HG03565 (cell line): ENCODE results near the gene MYO9A.
"Not testable (repeated sequence)": the region's sequence is repeated elsewhere in the genome, so short reads cannot be mapped to it uniquely, and the experiment has no call there.

Source experiments
- ATAC-seq: cut with Tn5 transposase; IDR thresholded peaks from one replicate; pipeline ENCODE4 v1.9.1; 2021; ENCODE audit warnings: mild to moderate bottlenecking, moderate library complexity; ENCODE audit not compliant: unreplicated experiment

The MYO9A gene

DNA sequence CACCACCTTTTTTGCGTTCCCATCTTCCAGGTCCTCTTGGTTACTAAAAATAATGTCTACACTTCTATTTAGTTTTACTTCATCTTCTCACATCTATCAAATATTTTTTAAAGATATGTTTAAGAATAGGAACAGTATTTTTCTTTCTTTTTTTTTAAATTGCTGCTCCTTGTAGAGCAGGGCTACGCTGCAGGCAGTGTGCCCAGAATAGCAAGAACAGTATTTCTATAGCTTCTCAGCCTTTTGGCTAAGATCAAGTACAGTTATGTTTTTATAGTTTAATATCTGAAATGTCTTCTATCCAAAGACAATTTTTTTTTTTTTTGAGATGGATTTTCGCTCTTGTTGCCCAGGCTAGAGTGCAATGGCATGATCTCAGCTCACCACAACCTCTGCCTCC is 73.0 kb downstream of the MYO9A start:
- ATAC-seq, result no peak

DNA sequence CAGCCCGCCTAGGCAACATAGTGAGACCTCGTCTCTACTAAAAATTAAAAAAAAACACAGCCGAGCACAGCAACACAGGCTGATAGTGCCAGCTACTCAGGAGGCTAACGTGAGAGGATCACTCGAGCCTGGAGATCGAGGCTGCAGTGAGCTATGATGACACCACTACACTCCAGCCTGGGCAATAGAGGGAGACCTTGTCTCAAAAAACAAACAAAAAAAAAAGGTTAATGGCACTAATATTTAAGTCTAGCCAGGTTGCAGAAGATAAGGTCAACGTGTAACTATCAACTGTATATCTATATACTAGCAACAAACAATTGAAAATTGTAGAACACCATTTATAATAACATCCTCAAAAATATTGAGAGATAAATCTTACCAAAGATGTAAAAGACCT is 75.1 kb downstream of the MYO9A start:
- no peak for ATAC-seq

DNA sequence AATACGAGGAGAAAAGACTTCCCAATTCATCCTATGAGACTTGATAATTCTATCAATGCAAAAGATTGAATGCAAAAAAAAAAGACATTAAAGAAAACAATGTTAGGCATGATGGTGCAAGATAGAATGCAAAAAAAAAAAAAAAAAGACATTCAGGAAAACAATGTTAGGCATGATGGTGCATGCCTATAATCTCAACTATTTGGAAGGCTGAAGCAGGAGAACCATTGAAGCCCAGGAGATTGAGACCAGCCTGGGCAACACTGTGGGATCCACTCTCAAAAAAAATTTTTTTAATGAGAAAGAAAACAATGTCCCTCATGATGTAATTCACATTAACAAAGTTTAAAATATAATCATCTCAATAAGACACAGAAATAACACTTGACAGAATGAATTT is 75.9 kb downstream of the MYO9A start:
- no peak for ATAC-seq

DNA sequence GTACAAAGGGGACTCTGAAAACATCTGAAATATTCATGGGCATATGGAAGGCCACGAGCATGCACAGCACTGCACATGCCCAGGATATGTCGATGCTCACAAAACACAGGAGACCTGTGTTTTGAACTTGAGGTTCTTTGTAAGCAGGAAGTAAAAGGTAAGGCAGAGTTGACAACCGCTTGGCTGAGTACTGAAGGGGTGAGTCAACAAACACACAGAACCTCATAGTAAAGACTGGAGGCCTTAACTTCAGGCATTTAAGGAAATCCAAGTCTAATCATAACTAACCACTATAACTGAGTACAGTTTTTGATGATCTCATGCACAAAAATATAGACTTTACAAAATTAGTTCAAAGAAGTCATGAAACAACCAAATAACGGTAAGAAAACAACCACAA is 80.6 kb downstream of the MYO9A start:
- no peak for ATAC-seq

DNA sequence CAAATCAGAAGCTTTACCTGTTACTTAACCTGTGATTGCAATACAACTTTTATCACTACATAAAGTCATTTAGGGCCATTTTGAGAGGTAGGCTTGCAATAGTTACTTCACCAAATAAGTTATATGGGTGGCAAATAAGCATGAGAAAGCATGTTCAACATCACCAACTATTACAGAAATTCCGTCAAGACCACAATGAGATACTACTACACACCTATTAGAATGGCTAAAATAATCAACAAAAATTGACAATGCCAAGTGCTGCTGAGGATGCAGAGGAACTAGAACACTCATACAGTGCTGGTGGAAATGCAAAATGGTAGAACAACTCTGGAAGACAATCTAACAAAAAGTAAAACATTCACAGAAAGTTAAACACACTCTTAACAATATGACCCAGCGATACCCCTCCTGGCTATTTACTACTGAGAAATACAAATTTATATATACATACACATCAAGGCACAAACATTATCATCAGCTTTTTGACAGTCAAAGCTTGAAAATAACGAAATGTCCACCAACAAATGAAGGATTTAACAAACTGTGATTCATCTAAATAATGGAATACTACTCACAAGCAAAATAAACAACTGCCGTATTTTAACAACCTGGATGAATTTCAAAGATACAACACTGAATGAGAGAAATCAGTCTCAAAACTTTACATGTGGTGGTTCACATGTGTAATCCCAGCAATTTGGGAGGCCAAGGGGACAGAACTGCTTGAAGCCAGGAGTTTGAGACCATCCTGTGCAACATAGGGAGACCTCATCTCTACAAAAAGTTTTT is 82.9 kb downstream of the MYO9A start:
- no peak for ATAC-seq

DNA sequence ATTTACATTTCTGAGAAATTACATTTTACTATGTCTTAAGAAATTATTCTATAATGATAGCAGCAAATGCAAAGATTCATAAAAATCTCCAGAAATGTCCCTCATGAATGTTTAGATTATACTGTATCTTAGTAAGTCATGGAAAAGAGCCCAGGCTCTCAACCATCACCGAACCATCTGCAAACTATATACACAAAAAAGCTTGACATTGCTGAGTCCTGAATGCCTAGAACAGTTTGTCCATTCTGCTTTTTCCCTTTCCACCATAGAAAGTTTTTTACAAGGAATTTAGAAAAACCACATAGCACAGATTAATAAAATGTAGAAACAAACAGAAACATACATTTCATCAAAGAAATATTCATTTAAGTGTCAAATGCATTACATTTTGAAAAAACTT is 83.6 kb downstream of the MYO9A start:
- ATAC-seq, result no peak

DNA sequence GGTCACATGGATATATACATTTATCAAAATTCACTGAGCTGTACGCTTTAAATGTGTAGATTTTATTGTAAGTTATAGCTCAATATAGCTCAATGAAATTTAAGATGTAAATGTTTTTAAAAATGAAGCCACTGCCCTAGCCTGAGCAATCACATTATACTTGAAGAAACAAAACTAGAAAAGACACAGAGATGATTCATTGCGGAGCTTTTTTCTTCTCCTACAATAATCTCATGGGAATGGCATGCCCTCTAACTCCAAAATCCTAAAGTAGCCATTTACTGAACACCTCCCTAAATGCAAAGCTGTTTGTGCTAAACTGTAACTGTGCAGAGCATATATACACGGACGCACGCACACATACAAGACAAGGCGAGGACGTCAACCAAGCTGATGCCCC is 84.2 kb downstream of the MYO9A start:
- no peak for ATAC-seq

DNA sequence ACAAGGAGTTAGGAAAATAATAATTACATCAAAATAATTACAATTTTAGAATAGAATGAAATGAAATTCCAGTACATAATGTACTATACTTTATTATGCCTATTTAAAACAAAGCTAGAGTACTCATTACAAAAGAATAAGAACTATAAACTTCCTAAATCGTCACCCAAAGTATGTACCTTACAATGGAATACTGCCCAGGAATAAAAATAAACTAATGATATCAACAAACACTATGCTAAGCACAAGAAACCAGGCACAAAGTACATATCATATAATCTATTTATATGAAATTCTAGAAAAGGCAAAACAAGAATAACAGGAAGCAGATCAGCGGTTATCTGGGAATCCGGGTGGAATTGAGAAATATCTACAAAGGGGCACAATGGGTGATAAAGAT is 84.7 kb downstream of the MYO9A start:
- no peak for ATAC-seq

DNA sequence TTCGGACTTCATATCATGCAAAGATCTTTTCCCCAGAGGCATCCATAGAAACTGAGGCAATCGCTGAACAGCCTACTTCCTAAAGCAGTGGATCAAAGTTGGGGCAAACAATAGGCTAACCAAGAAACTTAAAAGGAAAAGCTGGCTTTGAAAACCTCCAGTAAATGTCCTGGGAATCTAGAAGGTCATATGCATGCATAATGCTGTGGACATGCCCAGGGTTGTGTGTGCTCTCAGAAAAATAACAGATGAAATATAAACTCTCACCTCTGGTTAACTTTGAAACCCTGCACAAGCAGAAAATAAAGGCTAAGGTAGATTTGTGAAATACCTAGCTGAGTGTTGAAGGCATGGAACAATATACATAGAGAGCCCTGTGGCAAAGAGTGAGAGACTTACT is 96.3 kb downstream of the MYO9A start:
- ATAC-seq, result no peak

DNA sequence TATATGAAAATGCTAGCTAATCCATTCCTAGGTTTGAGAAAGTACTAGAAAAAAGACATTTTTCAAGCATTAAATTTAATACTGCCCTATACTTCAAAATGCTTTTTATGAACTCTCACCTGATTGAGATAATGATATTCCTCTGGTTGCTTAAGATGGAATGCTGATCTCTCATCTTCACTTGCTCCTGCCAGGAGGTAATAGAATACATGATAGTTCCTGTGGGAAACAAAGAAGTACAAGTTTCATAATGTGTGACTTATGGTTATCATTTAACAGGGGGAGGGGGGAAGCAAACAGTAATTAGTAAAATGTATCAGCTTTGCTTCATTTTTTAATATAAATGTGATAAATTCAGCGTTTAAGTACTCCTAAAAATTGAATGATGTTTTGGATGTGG is 97.2 kb downstream of the MYO9A start:
- ATAC-seq, result no peak

DNA sequence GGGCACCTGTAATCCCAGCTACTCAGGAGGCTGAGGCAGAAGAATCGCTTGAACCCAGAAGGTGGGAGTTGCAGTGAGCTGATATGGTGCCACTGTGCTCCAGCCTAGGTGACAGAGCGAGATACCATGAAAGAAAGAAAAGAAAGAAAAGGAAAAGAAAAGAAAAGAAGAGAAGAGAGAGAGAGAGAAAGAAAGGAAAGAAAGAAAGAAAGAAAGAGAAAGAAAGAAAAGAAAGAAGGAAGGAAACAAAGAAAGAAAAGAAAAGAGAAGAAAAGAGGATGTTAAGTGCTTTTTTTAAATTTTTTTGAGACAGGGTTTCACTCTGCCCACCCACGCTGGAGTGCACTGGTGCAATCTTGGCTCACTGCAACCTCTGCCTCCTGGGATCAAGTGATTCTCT is 103.4 kb downstream of the MYO9A start:
- ATAC-seq, result not testable (repeated sequence)

DNA sequence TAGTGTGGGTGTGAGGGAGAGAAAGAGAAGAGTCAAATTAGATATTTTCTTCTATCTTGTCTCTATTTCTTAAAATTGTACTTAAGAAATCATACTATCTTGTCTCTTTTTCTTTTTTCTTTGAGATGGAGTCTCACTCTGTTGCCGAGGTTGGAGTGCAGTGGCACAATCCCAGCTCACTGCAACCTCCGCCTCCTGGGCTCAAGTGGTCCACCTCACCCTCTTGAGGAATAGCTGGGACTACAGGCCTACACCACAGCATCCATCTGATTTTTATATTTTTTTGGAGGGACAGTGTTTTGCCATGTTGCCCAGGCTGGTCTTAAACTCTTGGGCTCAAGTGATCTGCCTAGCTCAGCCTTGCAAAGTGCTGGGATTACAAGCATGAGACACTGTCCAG is 104.2 kb downstream of the MYO9A start:
- ATAC-seq, result no peak

DNA sequence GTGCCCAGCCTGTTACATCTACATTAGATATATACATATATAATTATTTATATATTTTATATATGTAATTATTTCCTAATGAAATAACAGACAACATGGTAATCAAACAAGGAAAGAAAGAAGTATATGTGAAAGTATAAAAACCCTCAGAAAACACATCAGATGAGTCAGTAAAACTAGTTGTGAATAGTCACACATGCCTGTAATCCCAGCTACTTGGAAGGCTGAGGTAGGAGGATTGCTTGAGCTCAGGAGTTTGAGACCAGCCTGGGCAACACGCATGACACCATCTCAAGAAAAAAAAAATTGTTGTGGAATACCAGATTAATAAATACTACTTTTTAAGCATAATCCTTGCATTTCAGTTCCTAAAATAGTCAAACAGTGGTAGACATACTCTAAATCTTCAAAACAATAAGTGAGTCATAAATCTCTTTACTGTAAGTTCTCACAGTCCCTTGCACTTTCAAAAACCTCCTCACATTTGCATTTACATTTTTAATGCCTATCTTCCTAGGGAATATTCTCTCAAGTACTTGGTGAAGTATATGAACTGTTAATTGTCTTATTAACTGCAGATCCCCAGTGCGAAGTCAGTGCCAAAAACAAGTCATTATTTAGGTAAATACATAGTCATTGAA is 106.5 kb downstream of the MYO9A start:
- no peak for ATAC-seq

DNA sequence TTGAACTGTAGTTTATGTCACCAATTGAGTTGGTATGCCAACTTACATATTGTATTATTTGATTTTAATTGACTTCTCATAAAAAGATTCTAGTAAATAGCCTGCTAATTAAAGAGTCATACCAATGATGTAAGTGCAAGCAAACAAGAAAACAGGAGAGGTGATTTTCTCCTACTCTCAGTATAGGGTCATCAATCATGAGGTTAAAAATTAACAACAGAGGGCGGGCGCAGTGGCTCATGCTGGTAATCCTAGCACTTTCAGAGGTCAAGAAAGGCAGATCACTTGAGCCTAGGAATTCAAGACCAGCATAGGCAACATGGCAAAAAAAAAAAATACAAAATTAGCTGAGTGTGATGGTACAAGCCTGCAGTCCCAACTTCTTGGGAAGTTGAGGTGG is 108.7 kb downstream of the MYO9A start:
- no peak for ATAC-seq

DNA sequence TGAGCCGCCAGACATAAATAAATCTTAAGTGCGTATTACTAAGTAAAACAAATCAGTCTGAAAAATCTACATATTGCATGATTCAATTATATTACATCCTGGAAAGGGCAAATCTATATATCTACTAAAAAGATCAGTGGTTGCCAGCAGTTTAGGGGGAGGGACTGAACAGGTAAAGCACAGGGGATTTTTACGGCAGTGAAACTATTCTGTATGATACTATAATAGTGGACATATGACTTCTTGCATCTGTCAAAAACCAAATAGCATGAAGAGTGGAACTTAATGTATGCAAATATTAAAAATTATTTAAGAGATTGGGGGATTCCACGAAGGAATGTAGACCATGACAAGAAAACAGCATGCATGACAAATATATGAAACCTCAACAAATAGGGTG is 111.6 kb downstream of the MYO9A start:
- ATAC-seq, result no peak

DNA sequence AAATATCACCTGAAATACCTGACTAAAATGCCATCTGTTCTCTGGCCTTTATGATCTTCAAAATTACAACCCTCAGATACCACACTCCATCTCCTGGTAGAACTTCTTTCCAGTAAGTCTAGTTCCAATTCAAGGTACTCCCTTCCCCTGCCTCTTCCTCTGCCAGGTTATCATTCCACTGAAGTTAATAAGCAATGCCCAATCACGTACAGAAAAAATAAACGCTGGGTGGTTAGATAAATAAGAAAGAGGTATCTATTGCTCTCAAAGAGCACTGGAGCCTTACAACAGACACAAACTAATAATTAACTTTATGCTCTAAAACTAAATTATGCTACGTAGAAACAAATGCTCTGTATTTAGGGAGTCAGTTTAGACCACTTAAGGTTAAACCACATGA is 112.5 kb downstream of the MYO9A start:
- ATAC-seq, result no peak

DNA sequence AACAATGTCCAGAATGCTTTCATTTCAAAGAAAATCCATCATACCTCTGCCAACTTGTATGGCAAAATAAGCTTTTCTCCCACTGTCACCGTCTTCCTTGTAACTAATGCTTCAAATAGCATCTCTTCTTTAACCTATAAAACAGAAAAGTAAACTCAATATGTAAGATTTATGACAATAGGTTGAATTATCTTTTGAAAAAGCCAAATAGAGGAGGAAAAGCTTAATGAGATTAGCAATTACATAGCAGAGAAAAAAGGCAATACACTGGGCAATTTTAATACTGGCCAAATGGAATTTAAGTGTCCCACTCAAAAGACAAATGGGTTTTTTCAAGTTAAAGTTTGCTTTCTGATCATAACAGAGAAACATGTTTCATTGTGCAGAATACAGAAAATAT is 118.1 kb downstream of the MYO9A start:
- ATAC-seq, result no peak

DNA sequence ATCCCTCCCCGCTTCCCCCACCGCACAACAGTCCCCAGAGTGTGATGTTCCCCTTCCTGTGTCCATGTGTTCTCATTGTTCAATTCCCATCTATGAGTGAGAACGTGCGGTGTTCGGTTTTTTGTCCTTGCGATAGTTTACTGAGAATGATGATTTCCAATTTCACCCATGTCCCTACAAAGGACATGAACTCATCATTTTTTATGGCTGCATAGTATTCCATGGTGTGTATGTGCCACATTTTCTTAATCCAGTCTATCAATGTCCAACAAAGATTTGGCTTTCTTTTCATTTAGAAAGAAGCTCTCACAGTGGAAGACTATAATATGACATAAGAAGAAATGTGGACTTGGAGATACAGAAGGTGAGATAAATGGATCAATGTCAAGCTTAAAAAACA is 119.2 kb downstream of the MYO9A start:
- not testable (repeated sequence) for ATAC-seq

DNA sequence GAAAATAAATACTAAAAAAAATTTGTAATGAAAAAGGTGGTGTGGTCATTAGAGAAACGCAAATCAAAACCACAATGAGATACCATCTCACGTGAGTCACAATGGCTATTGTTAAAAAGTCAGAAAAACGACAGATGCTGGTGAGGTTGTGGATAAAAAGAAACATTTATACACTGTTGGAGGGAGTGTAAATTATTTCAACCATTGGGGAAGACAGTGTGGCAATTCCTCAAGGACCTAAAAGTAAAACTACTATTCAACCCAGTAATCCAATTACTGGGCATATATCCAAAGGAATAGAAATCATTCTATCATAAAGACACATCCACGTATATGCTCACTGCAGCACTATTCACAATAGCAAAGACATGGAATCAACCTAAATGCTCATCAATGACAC is 120.3 kb downstream of the MYO9A start:
- ATAC-seq, result no peak

DNA sequence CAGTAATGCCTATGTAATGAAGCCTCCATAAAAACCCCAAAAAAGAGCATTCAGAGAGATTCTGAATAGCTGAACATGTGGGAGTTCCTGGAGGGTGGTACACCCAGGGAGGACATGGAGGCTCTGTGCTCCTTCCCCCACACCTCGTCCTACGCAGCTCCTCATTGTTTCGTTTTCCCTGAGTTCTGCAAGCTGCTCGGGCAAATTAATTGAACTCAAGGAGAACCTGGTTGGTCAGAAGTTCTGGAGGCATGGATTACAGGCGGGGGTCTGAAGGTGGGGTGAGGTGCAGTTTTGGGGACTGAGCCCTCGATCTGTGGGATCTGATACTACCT is 142.2 kb downstream of the MYO9A start:
- ATAC-seq, result no peak

DNA sequence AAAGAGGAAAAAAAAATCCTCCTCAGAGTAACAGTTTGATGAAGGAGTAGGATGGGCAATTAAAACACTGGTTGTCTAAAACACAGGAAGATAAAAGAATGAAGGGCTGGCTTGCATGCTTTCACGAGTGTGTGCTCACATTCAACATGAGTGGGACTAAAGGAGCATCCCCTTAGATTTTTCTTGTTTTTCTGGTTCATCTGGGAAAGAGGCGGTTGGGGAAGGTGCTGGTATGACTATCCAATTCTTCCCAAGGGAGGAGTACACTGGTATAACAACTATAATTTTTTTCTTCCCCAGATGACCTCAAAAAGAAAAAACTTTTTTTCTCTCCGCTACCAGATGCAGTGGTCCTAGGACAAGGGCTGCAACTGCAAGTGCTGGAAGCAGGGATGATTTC is 143.7 kb downstream of the MYO9A start:
- no peak for ATAC-seq

DNA sequence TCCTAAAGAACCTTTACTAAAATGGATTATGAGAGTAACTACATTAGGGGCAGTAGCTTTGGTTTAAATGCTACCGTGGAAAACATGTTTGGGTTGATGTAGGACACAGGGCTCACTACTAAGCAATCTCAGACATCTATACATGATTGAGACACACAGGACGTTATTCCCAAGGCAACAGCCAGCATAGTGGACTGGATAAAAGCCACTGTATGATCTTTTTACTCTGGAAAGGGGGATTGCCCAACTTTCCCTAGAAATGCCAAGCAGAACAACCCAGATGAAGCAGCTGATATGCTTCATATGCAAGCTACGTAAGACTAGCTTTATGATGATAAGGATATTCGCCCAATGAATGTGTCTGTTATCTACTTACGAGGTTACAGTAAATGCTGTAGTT is 144.6 kb downstream of the MYO9A start:
- no peak for ATAC-seq

DNA sequence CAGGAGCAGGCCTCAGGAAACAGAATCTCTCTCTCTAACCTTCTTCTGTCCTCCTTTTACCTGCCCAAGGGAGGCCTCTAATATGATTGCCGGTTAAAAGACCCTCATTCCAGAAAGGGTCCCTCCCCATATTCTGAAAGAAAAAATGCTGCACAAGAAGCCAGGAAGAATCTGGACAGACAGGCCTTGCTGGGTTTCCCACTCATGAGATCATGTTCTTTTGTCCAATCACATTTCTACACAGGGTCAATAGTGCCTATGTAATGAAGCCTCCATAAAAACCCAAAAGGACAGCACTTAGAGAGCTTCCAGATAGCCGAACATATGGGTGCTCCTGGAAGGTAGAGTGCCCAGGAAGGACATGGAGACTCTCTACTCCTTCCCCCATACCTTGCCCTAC is 146.0 kb downstream of the MYO9A start:
- no peak for ATAC-seq
